ENCODE results near the gene LAG3.

The LAG3 gene

DNA sequence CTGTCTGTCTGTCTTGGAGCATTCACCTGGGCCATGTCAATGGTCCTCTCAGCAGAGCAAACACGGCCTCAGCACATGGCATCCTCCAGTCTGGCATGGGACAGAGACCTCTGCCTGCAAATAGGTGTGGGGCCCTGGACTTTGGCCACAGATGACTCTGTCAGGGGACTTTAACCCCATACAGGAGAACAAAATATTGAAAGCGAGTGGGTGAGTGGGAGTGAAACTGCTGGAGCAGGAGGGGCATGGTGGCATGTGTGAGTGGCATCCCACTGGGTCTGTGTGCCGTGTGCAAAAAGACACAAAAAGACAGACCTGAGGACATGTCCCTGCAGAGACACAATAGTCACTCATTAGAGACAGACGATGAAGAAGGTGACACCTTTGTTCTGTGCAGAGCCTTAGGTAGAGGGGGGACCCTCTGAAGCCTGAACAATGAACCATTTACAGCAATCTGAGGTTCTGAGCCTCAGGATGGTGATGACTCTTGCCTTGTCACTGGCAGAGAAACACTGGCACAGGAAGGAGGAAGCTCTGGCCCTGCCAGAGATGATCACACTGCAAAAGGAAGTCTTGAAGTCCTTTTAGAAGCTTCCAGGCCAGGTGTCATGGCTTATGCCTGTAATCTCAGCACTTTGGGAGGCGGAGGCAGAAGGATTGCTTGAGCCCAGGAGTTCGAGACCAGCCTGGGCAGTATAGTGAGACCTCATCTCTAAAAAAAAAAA, 7.5 kb downstream of the LAG3 start:
- TF ChIP-seq, protein P1, sequence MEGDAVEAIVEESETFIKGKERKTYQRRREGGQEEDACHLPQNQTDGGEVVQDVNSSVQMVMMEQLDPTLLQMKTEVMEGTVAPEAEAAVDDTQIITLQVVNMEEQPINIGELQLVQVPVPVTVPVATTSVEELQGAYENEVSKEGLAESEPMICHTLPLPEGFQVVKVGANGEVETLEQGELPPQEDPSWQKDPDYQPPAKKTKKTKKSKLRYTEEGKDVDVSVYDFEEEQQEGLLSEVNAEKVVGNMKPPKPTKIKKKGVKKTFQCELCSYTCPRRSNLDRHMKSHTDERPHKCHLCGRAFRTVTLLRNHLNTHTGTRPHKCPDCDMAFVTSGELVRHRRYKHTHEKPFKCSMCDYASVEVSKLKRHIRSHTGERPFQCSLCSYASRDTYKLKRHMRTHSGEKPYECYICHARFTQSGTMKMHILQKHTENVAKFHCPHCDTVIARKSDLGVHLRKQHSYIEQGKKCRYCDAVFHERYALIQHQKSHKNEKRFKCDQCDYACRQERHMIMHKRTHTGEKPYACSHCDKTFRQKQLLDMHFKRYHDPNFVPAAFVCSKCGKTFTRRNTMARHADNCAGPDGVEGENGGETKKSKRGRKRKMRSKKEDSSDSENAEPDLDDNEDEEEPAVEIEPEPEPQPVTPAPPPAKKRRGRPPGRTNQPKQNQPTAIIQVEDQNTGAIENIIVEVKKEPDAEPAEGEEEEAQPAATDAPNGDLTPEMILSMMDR (IDR thresholded peaks at IDR 0.05; ENCODE audit: insufficient read depth, low read length, missing control alignments), result no peak
- CTCF ChIA-PET, result interaction anchor here (0.6 to 12.1 kb wide), 15 partner anchors 7 to 165 kb away, joined by 3 to 272 read pairs (median 5); partner anchors contain the start of genes MLF2 and PTMS
- no peak overlapping the region for H3K4me3 ChIP-seq (ENCODE audit: low read depth, low read length)
- POLR2A ChIA-PET, result interaction anchor here (3.5 to 4.0 kb wide), 2 partner anchors 13 kb away, joined by 16 to 23 read pairs; partner anchors contain the start of gene PTMS
- no peak for DNase-seq (ENCODE audit: low read depth, low spot score)

DNA sequence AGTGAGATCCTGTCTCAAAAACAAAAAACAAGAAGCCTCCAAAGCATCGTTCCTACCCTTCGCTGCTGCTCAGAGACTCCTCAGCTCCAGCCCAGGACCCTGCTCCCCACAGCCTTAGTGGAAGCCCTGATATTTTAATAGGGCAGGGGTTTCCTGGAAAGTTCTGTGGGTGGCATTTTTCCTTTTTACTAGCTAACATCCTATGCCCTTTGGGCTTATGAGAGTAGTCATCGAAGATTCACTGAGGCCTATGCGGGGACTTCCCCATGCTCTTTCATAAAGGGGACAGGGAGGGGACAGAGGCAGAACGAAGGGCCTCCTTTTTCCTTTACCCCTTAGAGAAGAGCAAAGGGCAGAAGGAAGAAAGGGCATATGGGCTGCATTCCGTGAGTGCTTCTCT, 8.3 kb downstream of the LAG3 start:
- ChIA-PET POLR2A (interaction anchor here (4.0 kb wide), 1 partner anchor 14 kb away, joined by 16 read pairs; the partner anchor contains the start of gene PTMS), CTCF (interaction anchor here (1.0 to 12.1 kb wide), 9 partner anchors 12 to 165 kb away, joined by 3 to 272 read pairs (median 13); partner anchors contain the start of genes MLF2 and PTMS)
- no peak overlapping the region for H3K4me3 ChIP-seq (ENCODE audit: low read depth, low read length)
- TF ChIP-seq, protein P1 (IDR thresholded peaks at IDR 0.05; ENCODE audit: insufficient read depth, low read length, missing control alignments), result no peak
- DNase-seq (ENCODE audit: low read depth, low spot score), result no peak

DNA sequence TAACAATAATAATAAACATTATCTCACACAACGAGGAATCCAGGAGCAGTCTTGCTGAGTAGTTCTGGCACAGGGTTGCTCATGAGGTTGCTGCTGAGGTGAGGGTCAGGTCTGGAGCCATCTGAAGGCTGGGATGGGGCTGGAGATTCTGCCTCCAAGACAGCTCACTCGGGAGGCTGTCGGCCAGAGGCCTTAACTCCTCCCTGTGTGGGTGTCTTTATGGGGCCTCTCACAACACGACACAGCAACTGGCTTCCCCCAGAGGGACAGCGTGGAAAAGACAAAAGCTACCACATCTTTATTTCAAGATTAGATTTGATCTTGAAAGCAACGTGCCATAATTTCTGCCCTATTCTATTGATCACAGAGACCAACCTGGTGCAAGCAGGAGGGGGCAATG, 9.8 kb downstream of the LAG3 start:
- DNase-seq (ENCODE audit: low read depth, low spot score), result no peak
- CTCF ChIA-PET, result interaction anchor here (1.2 to 12.1 kb wide), 6 partner anchors 14 to 162 kb away, joined by 3 to 272 read pairs (median 32); partner anchors contain the start of genes MLF2 and PTMS

DNA sequence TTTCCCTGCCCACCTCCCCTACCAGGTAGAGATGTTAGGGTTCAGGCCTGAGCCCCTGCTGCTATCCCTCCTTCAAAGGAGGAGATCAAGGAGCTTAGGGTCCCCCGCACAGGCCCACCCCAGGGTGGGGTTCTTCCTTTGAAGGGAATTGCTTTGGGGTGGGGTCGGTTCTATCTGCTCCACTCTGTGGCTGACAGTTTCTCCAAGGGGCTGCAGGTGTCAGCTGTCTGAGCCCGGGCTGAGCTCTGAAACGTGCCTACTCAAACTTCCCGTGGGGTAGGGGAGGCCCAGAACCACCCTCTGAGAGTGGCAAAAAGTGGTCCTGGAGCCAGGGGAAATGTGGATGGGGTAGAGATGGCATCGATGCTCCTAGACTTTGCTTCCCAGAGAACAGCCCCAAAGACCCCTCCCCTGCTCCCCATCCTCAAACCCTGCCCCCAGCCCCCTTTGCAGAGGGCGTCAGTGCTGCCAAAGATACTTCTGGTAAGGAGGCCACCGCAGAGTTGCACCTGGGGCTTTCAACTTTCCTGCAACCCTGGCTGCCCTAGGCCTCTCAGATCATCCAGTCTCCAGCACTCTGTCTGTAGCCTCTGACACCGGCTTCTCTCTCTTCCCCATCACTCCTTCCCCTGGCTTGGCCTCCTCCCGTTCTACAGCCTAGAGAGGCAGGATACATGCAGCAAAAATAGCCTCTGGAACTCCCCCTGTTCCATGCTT, 10.7 kb downstream of the LAG3 start:
- DNase-seq (ENCODE audit: low read depth, low spot score), result no peak
- POLR2A ChIA-PET, result interaction anchor here (4.0 kb wide), 1 partner anchor 16 kb away, joined by 16 read pairs; the partner anchor contains the start of gene PTMS
- CTCF ChIA-PET, result interaction anchor here (1.2 to 12.1 kb wide), 6 partner anchors 8 to 163 kb away, joined by 3 to 272 read pairs (median 32); partner anchors contain the start of genes MLF2 and PTMS
- H3K4me3 ChIP-seq (ENCODE audit: low read depth, low read length), result no peak overlapping the region
- TF ChIP-seq, protein P1 (IDR thresholded peaks at IDR 0.05; ENCODE audit: insufficient read depth, low read length, missing control alignments), result no peak

More for the DNA sequence above, 9.8 kb downstream of the LAG3 start:
- POLR2A ChIA-PET, result interaction anchor here (0.7 to 4.0 kb wide), 2 partner anchors 15 to 28 kb away, joined by 3 to 16 read pairs; partner anchors contain the start of gene PTMS
- H3K4me3 ChIP-seq (ENCODE audit: low read depth, low read length), result no peak overlapping the region
- TF ChIP-seq, protein P1 (IDR thresholded peaks at IDR 0.05; ENCODE audit: insufficient read depth, low read length, missing control alignments), result no peak

DNA sequence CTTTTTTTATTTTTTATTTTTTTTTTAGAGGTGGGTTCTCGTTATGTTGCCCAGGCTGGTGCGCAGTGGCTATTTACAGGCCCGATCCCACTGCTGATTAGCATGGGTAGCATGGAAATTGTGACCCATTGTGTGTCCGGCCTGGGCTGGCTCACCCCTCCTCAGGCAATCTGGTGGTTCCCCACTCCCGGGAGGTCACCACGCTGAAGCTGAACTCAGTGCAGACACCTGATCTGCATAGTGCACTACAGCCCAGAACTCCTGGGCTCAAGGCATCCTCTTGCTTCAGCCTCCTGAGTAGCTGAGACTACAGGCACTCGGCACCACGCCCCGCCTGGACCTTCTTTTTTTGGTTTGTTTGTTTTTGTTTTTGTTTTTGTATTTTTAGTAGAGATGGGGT, 11.5 kb downstream of the LAG3 start:
- ChIA-PET POLR2A (interaction anchor here (4.0 kb wide), 1 partner anchor 17 kb away, joined by 16 read pairs; the partner anchor contains the start of gene PTMS), CTCF (interaction anchor here (1.2 to 12.1 kb wide), 4 partner anchors 9 to 42 kb away, joined by 3 to 272 read pairs (median 32); partner anchors contain the start of gene MLF2)
- H3K4me3 ChIP-seq (ENCODE audit: low read depth, low read length), result no peak overlapping the region
- TF ChIP-seq, protein P1 (IDR thresholded peaks at IDR 0.05; ENCODE audit: insufficient read depth, low read length, missing control alignments), result no peak
- no peak for DNase-seq (ENCODE audit: low read depth, low spot score)
